MM.1S (cell line): Measurements from ENCODE around the gene ZFYVE28.

Experiments used
- EZH2phosphoT487 ChIP-seq: fragments of 300-600 bp; sonication (generic); IDR thresholded peaks from 2 replicates; pipeline ENCODE4 v1.6.1; 2018; ENCODE audit warnings: antibody characterized with exemption, low read length
- TF ChIP-seq, protein P1 (sequence below): fragments of 300-600 bp; sonication (generic); IDR thresholded peaks from 2 replicates; pipeline ENCODE4 v1.5.1; 2016; ENCODE audit warnings: antibody characterized with exemption, low read length, mixed read lengths

DNA sequence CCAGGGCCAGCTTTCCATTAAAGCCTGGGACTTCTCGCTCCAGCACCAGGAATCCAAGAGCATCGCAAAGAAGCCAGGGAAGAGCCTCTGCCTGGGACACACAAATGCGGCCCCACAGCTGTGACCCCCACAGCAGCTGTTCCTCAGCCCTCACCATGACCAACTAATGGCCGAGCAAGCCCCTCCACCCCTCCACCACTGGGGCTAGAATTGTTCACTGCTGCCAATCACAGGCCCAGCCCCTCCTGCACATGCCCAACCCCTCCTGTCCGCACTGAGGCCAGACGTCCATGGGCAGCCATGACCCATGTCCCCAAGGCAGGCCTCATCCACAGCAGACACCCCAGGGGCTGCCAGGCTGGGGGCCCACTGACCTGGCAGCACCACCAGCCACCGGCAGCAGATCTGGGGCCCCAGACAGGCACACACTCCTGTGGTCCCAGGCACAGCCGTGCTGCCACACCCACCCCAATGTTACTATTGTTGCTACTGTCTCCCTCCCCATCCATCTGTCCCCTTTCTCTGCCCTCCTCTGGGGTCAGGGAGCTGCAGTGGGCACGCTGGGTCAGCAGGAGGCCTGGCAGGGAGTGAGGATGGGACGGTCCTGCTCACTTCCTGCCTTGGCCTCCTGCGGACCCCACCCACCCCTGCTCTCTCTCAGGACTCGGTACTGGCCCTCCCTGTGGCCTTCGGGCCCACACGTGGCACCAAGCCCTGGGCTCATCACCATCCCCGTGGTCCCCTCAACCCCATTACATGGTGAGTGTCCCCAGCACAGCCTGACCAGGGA lies 56.0 kb downstream of the ZFYVE28 start:
- TF ChIP-seq, protein P1, sequence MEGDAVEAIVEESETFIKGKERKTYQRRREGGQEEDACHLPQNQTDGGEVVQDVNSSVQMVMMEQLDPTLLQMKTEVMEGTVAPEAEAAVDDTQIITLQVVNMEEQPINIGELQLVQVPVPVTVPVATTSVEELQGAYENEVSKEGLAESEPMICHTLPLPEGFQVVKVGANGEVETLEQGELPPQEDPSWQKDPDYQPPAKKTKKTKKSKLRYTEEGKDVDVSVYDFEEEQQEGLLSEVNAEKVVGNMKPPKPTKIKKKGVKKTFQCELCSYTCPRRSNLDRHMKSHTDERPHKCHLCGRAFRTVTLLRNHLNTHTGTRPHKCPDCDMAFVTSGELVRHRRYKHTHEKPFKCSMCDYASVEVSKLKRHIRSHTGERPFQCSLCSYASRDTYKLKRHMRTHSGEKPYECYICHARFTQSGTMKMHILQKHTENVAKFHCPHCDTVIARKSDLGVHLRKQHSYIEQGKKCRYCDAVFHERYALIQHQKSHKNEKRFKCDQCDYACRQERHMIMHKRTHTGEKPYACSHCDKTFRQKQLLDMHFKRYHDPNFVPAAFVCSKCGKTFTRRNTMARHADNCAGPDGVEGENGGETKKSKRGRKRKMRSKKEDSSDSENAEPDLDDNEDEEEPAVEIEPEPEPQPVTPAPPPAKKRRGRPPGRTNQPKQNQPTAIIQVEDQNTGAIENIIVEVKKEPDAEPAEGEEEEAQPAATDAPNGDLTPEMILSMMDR, result no peak
- TF ChIP-seq EZH2phosphoT487, result no peak
